CD4-positive, alpha-beta T cell treated with Interleukin-6 at 100 ng/mL for 8 hours (primary cell): Measurements from ENCODE around the gene DHRS12.
A peak's percentile ranks its signal among the peaks of the same experiment; 100 is the strongest.

Source experiments
- DNase-seq: peaks from one replicate; pipeline ENCODE4 v3.0.0-alpha.2; 2020; ENCODE audit warnings: mixed read lengths, low spot score

The DHRS12 gene

DNA sequence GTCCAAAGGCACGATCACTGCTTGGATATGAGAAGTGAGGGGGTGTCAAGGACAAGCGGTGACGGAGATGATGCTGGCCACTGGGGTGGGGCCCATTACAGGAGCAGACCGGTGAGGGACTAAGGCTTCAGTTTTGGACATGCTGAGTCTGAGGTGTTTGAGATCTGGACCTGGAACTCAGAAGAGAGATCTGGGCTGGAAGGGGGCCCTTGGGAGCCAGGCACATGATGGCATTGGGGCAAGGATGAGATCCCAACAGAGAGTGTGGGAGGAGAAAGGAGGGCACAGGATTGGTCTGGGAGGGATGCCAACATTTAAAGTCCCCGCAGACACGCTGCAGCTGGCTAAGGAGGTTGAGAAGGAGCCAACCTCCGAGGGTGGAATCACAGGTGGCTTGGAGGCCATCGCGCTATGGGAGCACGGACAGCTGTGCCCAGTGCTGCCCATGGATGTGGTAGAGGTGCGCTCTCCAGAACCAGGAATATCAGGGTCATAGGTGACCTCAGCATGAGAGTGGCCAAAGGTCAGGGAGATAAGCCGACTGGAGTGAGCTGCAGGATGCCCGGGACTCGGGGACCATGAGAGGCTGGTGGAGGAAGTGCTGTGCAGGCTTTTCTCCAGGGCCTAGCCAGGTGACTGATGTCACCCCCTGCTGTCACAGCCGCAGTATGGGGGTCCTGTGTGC is 21.8 kb downstream of the DHRS12 start:
- no peak for DNase-seq

- DNase-seq = no peak
Observed at GRCh38 chr13:51781246-51782022, 22.5 kb downstream of the DHRS12 start.

GRCh38 chr13:51780099-51780498 is 23.9 kb downstream of the DHRS12 start:
- no peak for DNase-seq

DNA sequence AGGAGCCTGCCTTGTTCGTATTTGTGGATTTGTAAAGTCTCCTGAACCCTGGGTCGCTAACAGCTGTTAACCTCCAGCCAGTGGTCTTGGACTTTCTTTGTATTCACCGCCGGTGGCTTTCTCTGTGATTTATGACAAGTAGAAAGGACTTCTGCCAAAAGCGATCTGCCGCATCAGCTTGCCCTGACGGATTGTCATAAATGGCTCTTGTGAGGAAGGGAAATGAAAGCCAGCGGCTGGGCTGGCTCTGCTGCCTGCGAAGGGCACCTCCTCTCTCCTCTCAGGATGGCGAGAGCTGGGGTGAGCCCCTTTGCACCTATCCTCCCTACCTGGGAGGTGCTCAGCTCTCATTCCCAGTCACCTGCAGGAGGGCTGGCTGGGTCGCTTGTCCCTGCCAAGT is 25.6 kb downstream of the DHRS12 start:
- no peak for DNase-seq

GRCh38 chr13:51777921-51778320 is 26.0 kb downstream of the DHRS12 start:
- no peak for DNase-seq

GRCh38 chr13:51776179-51776578 is 27.8 kb downstream of the DHRS12 start:
- no peak for DNase-seq

DNA sequence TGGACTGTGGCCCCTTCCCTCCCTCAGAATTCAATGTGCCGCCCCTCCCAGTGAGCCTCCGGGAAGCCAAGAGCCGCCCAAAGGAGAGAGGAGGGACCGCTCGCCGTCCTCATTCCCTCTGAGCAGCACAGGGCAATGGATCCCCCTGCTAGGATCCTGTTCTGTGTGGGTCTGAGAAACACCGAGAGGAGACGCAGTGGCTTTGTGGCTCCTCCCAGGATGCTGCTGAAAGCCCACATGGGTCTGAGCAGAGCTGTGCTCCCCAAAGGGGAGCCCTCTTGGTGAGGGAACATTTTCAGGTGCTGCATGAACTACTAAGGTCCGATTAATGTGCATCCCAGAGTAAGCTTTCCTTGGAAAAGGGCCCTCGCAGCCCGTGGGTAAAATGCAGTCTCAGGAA is 30.4 kb downstream of the DHRS12 start:
- DNase-seq = no peak

DNA sequence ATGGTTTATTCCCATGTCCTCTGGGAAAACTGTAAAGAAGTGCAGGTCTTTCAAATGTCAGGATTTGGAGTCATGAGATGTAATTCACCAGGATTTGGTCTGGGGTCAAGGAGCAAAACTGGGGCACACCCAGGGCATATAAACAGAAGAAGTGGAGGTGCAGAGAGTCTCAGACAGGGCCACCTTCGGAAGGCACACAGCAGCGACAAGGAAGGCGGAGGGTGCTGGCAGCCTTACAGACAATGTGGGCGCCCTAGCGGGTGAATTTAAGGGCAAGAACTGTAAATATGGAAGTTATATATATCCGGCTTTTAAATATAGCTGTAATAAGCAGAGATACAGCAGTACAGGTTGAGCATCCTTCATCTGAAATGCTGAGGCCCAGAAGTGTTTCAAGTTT is 31.2 kb downstream of the DHRS12 start:
- DNase-seq = no peak

GRCh38 chr13:51772105-51772455 is 31.9 kb downstream of the DHRS12 start:
- no peak for DNase-seq

DNA sequence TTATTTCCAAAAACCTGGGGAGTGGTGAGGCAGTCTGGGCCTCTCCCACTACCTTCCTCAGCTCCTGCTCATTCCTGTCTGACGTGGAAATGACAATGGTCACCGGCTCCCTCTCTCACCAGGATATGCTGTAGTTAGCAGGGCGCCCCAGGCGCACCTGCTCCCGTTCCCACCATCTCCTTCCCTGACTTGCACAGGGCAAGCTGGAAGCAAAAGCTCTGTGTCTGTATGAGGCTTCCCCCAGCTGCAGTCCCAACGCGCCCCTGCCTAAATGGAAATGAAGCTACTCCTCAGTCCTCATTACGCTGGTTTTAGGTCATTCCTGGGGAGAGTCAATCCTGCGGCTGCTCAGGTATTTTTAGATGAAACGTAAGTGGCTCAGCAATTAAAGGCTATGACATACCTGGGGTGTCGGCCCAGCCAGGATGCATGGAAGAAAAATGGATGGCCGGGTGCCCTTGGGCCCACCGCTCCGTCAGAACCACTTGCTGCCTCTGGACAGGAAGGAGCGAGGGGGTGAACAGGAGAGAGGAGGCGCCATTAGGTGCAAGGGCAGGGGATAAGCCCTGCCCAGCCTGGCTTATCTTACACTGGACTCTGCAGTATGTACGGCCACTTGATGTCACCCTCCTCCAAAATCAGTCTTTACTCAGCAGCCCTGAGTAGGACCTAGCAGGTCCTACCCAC is 32.4 kb downstream of the DHRS12 start:
- DNase-seq = no peak

- no peak for DNase-seq
Observed at GRCh38 chr13:51770681-51771417, 33.1 kb downstream of the DHRS12 start.

DNA sequence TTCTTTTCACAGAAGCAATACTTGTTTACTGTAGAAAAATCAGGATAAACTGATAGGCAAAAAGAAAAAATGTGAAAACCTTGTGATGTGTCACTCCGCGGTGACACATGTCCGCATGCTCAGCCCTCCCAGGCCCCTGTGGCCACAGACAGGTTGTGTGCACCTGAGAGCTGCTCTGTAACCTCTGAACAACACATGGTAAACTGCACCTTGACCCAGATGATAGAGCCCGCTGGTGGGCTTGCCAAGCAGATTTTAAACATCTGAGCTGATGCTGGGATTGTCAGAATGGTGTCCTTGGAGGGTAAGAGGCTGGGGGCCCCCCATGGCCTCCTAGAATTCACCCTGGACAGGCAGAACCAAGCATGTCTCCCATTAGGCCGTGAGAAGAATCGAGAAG is 33.8 kb downstream of the DHRS12 start:
- no peak for DNase-seq

- no peak for DNase-seq
Observed at GRCh38 chr13:51769455-51770127, 34.4 kb downstream of the DHRS12 start.

GRCh38 chr13:51768976-51769375 is 35.0 kb downstream of the DHRS12 start:
- DNase-seq = no peak

DNA sequence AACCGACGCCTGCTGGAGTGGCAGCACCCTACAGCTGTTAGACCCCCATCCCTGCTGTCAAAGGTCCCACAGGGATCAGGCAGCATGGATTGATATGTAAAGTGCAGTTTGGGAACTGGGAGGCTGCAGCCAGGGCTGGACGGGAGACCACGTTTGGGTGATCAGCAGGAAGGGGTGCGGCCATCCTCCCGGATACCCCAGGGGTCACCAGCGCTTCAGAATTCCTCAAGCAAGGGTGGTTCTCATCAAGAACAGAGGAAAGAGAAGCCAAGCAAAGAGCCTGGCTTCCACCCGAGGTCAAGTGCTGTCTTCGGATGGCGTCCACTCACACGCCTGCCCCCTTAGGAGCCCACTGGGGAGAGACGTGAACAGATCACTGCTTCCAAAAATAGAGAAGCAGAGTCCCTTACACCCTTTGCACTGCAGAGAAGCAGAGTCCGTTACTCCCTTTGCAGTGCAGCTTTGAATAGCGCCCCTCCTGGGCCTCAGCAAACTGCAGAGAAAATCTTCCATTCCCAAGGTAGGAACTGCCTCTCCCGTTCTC is 35.5 kb downstream of the DHRS12 start:
- DNase-seq = no peak

DNA sequence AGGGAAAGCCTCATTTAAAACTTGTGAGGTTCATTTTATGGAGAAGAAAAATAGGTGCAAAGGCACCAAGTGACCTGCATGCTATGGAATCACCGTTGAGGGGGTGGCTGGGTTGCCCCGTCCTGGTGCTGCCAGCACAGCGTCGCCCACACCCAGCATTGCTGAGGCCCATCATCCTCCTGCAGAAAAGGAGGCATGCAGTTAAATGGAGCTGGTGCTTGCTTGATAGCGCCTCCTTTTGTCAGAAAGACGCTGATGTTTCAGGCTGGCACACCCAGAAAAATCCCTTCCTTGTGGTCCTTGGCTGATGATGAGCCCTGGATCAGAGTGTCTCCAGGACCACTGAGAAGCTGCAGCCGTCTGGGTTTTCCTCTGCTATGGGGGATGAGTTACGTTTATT is 36.9 kb downstream of the DHRS12 start:
- no peak for DNase-seq

- DNase-seq = no peak
Observed at GRCh38 chr13:51765142-51765515, 38.8 kb downstream of the DHRS12 start.

DNA sequence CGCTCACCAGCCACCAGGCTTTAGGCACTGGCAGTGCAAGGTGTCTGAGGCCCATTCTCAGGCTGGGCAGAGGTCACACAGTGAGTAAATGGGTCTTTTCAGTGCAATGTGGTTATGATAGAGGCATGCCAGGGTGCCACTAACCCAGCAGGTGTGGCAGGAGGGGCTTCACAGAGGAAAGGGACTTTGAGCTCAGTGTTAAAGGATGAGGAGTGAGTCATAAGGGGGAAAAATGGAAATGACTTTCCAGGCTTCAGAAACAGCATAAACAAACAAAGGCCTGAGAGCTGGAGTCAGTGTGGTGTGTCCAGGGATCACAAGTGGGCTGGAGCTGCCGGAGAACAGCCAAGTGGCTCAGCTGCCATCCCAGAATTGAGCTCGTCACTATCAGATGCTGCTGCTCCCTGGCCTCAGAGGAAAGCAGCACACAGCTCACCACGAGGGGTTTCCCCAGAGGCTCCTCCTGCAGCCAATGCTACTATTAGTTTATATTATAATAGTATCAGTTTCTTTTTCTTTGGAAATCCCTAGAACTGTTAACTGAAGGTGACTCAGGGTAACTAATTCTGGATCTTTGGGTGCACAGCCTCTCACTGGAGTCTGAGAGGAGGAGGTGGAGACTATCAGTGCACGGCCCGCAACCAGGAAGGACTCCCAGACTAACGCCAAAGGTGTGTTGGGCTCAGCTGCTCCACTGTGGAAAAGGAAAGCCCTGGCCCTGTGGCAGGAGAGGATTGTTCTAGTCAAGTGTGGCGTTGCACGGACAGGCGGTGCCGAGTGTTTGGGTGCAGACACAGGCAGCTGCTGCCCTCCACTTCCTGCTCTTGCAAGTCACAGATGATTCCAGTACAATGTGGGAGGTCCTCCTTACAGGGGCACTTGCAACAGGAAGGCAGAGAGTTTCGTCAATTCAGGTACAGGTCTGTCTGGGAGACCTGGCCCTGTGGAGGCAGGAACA is 39.5 kb downstream of the DHRS12 start:
- DNase-seq = peak; percentile 44

DNA sequence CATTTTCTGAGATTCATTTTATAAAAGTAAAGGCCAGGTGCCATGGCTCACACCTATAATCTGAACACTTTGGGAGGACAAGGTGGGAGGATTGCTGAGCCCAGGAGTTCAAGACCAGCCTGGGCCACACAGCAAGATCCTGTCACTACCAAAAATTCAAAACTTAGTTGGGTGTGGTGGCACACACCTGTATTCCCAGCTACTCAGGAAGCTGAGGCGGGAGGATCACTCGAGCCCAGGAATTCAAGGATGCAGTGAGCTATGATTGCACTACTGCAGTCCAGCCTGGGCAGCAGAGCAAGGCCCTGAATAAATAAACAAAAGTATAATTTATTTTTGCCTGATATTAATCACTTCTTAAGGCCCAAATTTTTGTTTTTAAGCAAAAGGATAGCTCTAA is 40.5 kb downstream of the DHRS12 start:
- no peak for DNase-seq

DNA sequence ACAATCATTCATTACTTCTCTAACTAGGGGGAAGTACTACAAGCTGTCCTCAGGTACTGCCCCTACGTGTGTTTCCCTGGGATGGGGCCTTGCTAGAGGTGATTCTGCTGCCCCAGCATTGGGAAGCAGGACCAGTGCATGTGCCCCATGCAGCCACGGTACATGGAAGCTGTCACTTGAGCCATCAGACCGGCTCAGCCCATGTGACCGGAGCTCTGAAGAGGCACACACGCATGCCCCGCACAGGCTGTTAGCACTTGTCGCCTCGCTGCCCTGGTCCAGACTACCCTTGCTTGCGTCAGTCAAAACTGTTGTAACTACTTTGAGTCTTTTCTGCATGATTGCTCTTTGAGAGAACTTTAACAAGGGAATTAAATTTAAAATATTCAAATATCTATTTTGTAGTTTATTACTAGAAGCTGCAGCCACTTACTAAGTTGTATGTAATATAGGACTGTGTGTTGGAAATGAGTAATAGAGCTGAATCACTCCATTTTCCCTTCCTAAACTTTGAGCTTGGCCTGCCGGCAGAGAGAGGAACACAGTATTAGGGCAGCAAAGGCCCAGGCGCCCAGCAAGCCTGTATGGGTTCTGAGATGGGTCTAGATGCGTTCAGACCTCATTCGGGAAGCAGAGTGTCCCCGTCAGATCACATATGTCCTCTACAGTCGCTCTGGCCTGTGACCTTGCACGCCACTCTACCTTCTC is 42.2 kb downstream of the DHRS12 start:
- DNase-seq = no peak
